Suppressor macrophage treated with lipopolysaccharide for 4 hours (primary cell): Measurements from ENCODE around the gene CCDC33.

Experiments used
- DNase-seq: peaks from one replicate; pipeline ENCODE4 v3.0.0-alpha.2; 2020

The CCDC33 gene

DNA sequence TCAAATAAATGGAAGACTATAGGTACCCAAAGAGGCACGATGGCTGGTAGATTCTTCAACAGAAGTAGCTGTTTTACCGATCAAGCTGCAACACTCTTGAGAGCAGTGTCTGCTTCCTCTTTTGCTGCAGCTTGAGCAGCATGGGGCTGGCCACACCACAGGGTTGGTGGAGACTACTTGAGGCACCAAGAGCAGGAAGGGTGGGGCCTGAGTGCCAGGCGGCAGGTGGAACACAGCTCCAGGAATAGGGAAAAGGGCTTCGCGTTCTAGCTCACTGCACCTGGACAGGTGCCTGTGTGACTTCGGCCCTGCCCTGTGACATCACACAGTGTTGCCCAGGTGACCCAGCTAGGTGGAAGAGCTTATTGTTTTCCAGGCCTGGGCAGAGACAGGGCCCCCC, at the start of gene CCDC33:
Gene CCDC33, plus strand, starts transcription at position 365 of the 400 bp plus-strand sequence. CDS start 394 bp downstream, outside the sequence.
- peak; percentile 12 for DNase-seq

DNA sequence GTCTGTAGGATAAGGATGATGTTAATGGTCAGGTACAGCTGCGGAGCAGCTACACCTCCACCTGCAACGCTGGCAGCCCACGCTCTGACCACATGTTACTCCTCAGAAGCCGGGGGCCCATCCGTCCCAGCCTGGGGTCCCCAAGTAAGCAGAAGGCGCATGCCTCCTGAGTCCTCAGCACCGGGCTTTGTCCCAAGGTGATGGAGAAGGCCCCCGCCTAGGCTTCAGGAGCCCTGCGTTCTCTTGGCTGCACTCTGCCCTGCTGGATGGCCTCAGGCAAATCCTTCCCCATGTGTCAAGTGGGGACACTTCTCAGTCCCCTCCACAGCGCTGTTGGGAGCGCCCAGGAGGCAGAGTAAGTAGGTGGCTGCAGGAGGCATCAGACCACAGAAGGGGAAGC, 47.9 kb upstream of the CCDC33 start:
- no peak for DNase-seq

DNA sequence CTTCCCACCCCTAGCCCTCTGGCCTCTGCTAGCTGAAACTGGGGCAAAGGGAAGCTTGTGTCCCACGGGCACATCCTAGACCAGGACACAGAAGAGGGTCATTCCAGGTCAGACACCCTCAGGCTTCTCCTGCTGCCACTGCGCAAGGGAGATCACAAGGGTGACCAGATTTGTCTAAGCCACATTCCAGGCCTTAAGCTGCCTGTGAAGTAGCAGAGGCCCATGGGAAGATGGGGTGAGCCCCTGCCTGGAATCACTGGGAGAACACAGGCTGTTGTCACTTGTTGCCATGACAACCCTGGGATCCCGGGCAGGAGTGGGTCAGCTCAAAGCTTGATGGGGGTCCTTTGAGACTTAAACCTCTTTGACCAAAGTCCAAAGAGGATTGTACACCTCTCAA, 44.3 kb upstream of the CCDC33 start:
- no peak for DNase-seq

DNA sequence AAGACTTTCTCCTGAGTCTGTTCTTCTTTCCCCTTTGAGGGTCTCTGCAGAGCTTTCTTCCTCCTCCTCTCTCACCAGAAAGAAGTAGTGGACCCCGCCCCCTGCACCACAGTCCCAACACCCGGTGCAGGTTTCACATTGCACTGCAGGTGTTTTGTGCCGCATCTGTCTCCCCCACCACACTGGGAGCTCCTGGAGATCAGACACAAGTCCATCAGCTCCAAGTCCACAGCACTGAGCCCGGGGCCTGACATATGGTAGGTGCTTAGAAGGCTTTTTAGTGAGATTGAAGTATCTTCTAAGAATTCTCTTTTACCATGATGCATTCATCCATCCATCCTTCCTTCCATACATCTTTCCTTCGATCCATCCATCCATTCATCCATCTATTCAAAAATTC, 43.4 kb upstream of the CCDC33 start:
- DNase-seq, result no peak

DNA sequence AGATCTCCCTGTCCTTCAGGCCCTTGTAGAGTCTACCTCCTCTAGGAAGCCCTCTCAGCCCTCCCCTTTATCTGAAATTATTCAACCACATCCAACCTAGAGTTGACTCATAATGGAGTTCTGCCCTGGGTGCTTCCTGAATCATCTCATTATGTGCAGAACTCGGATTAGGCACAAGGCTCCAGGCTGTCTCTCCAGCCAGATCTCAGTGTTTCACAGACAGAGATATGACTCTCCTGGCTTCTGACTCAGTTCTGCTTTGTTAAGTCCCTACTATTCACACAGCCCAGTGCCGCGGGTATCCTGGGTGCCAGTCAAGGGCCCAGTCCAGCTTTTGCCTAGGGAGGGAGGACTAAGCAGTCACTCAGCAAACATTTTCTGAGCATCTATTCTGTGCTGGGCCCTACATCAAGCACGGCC, 42.8 kb upstream of the CCDC33 start:
- DNase-seq, result no peak

DNA sequence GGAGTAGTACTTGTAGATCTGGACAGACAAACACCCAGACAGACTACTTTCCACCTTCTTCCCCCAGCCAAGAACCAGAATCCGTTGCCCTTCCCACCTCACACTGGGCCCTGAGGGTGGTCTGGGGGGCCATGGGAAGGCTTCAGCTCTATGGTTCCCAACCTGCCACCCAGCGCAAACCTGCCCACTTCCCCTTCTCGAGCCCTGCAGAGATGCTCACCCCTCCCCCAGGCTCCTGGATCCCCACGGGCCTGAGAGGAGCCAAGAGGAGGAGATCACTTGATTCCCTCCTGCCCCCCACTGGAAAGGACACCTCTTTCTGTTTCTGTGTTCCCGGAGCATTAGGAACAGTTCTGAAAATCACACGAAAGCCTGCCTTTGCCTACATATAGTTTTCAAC, 42.2 kb upstream of the CCDC33 start:
- DNase-seq, result no peak

DNA sequence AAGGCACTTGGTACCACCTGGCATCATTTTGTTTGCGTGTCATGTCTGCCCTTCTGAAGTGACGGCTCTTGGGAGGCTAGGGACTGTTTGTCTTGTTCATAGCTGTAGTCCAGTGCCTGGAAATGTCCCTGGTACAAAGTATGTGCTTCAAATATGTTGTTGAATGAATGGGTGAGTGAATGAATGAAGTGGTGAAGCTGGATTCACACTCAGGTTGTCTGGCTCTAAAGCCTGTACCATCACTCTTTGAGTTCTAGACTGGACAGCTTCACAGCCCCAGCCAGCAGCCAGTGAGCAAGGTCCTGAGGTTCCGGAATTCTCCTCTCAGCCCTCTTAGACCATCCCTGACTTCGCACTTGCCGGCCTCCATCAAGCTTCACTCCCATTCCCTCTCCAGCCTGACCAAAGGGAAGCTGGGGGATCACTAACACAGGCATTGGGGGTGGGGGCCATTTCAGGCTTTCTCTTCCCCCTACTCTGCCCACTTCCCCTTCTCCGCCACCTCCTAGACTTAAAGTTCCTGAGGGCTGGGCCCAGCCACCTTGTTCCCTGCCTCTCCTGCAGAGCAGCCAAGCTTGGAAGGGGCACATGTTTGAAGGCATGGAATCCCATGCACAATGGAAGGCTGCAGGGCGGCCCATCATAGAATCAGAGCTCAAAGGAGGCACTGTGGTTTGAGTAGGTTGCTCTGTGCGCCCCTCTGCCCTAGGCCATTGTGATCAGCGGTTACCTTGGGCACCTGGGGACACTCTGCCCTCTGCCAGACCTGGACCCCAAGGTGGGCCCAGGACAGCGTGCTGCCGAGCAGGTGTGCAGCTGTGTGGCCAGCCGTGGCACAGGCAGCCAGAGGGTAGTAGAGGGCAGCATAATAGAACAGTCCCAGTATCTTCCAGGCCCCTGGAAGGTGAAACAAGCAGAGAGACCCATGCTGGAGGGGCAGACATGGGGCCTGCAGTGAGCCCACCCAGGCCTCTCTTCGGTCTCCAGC, 41.3 kb upstream of the CCDC33 start:
- no peak for DNase-seq

DNA sequence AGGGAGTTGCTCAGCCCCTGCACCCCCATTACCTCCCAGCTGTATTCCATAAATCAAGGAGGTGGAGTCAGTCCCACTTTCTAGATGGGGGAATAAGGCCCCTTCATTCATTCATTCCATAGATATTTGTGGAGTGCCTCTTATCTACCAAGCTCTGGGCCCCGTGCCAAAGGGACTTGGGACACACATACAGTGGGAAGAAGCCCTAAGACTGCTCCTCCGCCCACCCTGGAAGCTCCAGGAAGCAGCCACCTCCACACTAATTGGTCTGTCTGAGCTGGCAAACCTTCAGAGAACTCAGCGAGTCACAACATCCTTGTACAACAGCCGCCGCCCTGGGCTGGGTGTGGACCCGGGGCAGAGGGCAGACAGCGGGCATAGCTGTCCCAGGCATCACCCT, 40.0 kb upstream of the CCDC33 start:
- DNase-seq, result peak; percentile 36

DNA sequence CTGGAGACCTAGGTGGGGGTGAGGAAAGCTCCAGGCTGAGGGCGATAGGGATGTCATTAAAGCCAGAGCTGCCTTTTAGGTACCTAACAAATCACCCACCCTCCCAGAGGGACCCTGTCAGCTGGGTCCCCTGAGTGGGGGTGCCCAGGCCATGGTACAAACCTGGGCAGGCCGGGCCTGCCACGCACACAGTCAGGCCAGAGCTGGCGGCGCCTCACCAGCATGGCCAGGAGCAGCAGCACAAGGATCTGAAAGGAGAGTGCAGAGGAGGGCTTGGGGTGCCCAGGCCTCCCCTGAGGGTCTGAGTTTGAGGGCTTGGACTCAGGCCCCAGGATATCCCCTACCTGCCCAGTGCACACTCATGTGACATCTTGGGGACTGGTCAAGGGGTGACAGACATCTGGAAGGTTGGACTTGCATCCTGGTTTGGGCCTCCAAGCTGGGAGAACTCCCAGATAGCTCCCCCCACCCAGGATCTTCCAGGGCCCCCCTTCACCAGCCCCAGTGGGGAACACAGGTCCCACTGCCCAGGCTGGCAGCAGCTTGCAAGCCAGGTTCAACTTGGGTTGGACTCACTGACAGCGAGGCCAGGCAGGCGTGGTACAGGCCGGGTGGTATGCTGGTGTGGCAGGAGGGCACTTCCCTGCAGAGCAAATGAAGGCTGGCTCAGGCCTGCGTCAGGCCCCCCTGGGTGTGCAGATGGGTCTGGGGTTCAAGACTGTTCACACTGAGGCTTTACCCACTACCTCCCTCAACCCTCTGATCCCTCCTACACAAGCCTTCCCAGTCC, 38.8 kb upstream of the CCDC33 start:
- no peak for DNase-seq

DNA sequence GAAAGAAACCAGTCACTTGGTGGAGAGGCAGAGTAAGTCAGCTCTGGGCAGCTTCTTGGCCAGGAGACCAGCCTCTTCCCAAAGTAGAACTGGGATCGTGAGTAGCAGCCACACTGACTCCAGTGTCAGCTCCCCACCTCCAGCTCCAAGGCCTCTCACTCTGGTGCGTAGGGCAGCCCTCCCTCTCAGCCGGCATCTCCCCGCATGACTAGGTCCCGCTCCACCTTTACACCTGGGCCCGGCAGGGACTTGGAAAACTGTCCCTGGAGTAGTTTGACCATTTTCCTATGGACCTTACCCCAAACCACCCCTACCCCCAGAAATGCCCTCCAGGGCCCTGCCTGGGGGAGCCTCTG, 36.9 kb upstream of the CCDC33 start:
- no peak for DNase-seq

DNA sequence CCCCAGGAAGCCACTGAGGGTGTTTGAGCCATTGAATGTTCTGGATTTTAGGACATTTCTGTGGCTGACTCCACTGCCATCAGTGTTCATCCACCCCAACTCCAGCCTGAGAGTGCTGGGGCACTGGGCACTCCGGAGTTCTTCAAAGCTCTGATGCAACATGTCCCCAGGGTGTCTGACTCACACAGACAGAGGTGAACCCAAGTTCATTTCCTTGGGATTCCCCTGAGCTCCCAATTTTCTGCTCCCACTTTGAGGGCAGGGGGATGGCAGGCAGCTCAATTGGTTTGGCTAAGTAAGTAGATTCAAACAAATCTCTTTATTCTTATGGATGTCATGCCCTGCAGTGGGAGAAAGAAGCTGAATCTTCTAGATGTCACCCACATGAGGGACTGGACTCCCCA, 35.7 kb upstream of the CCDC33 start:
- no peak for DNase-seq

DNA sequence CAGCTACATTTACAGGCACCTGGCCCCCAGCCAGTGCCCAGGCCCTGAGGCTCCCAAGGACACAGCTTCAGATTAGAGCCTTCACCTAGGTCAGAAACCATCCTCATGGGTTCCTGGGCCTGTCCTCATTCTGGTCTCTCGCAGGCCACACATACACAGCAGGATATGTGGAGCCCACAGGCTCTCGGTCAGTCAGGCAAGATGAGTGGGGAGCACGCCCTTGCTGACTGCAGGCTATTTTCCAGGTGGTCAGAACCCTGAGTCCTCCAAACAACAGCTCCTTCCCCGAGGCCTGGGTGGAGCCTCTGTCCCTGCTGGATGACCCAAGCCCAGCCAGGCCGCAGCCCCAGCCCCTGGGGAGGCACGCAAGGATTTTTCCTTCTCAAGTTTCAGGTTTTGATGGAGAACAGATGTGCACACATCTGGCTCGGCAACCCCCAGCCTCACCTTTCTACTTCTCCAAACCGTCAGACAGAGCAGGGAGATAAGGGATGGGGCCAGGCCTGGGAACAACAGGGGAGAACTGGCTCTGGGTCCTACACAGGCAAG, 35.2 kb upstream of the CCDC33 start:
- DNase-seq, result no peak

DNA sequence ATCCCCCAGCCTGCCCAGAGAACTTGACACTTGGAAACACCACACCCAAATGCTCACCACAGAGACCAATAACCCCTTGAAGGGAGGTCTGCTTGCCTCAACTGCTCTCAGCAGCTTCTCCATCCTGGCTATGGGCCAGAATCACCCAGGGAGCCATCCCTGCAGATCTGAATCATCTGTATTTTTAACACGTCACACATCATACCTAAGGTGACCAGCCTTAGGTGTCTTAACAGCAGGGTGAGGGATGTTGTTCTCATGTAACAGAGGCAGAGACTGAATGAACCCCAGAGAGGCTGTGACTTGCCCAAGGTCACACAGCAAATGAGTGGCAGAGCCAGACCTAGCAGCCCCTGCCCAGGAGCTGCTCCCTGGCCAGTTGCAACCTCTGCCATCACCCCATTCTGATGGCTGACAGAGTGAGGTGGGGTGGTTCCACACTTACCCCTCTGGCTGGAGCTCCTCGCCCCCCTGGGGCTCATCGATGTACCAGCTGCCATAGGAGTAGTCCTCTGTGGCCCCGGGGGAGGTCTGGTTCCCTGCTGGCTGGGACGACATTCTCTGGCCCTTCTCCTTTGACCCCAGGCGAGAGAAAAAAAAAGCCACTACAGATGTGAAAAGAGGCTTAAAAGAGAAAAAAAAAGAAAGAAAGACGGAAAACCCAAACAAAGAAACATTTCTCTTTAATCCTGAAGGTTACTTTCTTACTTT, 34.3 kb upstream of the CCDC33 start:
- no peak for DNase-seq

DNA sequence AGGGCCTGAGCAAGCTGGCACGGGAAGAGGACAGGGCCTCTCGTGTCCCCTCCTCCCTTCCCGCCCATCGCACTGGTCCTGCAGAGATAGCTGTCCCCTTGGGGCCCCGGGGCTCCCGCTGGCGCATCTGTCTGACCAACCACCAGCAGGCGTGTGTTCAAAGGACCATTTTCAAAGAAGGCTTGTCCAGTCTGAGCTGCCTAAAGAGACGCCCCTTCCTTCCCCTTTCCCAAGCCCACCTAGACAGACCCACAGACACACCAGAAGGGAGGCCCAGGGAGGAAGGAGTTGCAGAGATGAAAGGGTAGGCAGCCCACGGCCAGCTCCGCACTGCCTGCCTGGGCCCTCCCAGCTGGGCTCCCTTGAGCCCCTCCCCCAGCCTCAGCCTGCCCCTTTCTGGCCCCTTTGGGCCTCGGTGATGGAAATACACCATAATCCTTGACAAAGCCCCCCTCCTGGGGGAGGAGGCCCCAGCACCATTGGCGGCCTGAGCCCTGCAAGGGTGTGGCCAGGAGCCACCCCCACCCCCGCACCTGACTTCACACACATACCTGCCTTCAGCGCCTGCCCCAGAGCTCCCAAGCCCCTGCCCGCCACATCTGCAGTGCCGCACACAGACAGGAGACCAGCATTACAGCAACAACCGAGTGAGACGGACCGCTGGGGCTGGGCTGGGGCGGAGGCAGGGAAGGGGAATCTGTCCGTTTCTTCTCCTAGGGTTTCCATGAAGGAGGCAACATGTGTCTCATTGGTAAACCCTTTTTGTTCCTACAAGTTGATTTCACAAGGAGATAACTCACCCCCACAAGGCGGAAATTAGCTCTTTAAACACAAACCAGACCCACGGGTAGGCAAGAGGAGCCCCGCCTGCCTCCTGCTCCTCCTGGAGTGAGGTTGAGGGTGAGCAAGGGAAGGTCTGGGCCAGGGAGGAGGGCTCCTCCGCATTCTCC, 33.4 kb upstream of the CCDC33 start, which contains the start of gene STRA6:
Gene STRA6, minus strand, starts transcription at position 336 of the 950 bp plus-strand sequence. CDS start 520 bp downstream, outside the sequence.
- no peak for DNase-seq

DNA sequence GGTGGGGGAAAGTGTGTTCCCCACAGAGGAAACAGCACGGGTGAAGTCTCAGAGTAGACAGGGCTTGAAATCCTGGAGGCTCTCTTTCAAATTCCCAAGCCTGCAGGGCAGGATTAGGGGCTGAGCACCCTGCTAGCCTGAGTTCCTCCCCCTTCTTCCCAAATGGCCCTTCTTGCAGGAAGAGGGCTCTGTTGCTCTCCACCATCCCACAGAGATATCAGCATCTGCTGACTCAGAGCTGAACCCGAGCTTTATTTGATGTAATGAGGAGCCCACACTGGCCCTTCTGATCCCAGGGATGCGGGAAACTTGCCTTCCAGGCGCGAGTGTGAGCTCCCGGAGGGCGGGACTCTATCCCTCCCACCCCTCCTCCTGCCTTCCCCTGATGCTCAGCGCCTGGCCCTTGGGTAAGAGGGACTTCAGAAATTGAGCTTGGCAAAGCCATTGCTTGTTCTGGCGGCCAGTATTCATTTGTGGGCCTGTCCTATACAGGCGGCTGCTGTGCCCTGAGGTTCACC, 32.2 kb upstream of the CCDC33 start:
- DNase-seq, result no peak

DNA sequence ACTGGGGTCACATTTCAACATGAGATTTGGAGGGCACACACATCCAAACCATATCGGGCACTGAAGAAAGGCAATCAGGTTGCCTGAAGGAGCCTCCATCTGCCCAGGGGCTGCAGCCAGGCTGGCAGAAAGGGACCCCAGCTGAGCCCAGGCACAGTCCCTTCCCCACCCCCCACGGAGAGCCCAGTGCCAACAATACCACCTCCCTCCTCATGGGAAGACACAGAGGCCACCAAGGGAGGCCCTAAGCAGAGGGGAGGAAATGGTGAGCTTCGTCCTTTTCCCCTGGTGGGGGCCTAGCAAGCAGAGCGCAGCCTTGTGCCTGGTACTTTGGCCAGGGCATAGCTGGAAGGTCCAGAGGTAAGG, 30.6 kb upstream of the CCDC33 start:
- no peak for DNase-seq

DNA sequence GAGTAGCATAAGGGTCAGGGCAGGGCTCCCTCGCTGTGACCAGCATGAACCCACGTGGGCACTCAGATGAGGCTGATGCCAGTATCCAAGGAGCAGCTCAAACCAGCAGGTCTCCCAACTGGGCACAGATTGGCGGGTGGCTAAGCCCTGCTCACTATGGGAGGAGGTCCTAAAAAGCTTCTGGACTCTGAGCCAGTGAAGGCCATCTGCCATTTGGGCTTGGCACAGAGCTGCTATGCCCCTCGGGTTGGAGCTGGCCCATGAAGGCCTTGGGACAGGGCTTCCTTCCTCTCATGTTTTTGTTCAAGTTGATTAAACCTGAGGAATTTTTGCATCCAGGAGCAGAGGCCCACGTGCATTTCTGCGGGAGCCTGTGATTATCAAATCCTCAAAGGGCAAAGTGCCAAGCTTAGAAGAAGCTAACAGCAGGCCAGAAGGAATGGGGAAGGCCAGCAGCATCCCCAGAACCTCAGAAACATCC, 29.3 kb upstream of the CCDC33 start:
- DNase-seq, result no peak

DNA sequence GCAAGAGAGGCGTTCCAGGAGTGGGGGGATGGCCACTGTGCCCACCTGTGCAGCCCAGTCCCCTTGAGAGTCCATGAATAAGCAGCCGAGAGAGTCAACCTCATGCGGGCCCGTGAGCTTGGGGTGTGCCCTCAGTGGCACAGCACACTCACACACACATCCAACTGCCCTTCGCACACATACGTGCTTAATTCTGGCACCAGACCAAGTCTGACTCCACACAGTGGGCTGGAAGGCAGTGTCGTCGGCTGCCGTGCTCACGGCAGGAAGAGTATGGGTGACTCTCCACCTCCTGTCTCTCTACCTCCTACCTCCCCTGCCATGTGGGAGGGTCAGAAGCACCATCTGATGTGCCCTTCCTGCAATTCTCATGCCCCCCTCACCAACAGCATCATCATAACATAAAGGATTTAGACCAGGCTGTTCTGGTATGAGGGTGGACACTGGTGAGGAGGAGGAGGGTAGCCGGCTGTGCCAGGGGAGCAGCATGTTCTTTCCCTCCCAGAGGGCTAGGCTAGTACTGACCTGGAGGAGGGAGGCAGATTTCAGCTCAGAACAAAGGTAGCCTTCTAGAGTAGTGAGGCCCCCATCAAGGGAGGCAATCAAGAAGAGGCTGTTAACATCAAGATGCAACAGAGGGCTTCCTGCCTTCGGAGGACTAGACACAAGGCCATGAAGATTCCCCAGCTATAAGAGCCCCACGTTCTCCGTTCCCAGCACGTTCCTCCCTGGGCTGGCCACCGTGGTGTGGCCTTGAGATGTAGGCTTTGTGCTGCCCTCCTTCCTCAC, 28.3 kb upstream of the CCDC33 start:
- DNase-seq, result no peak

DNA sequence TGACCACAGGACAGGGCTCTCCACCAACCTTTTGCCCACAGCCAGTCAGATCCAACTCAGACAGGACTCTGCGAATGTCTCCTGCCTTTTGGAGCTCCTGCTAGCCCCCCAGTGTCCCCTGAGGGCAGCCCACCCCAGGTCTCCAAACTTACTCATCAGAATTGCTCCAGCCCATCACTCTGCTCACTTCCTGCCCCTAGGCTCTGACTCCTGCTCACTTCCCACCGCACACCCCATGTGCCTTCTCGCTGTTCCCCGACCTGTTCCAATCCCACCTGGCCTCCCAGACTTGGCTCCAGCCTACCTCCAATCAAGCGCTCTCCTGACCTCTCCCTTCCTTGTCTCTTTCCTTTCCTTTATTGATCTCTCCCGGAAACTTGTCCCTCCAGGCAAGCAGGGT, 27.6 kb upstream of the CCDC33 start:
- DNase-seq, result no peak

DNA sequence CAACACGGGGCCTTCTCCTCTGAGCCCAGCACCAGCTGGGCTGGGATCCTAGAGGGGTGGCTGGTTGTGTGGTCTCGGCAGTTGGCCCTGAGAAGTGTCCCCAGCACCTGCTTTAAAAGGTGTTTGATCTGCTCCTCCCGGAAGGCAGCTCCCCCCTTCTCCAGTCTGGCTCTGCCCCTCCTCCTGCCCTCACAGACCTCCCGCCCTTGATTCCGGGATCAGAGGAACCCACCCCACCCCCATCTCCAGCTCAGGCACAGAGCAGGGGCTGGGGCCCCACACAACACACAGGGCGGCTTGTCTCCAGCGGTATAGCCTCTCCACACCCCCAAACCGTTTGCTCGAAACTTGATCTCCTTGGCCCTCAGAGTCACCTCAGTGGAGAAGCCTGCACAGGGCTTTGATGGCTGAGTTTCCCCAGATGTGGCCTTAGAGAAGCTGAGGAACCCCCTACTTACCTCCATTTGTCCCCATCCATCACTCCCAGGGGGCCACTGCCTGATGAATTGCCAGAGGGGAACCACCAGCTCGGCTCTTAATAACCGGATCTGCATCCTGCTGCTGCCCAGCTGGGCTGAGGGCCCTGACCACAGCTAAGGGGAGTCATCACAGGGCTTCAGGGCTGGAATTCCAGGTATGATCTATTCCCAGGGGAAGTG, 27.1 kb upstream of the CCDC33 start:
- no peak for DNase-seq
